GM12878 (cell line): ENCODE measurements around the gene TTLL10. TPM values are rescaled to one million over a fixed set of nuclear protein-coding genes. Genes with fewer than 3 reads are reported as not detected.

Source experiments
- ASH2L ChIP-seq: fragments of 300-600, 200-600 bp; sonication (generic); IDR thresholded peaks from 2 replicates; pipeline ENCODE4 v1.6.1; 2017; ENCODE audit warnings: low read depth, mild to moderate bottlenecking, borderline replicate concordance
- BRCA1 ChIP-seq: IDR thresholded peaks from 2 replicates; pipeline ENCODE4 v1.6.1; 2011; ENCODE audit warnings: low read depth, low read length, improper control_type of control experiment
- CBFB ChIP-seq: IDR thresholded peaks from 2 replicates; pipeline ENCODE4 v1.6.1; 2016; ENCODE audit warnings: antibody characterized with exemption, low read depth
- EP300 ChIP-seq, 2 experiments: fragments of 150-350 bp in 1 of 2; IDR thresholded peaks; 2 replicates each; pipeline ENCODE4 v1.6.1; 2011 to 2012; ENCODE audit warnings: low read depth in 2 of 2, low read length in 2 of 2, borderline replicate concordance in 1 of 2, improper control_type of control experiment in 1 of 2, inconsistent platforms in 1 of 2; ENCODE audit not compliant: control insufficient read depth in 1 of 2
- HCFC1 ChIP-seq: fragments of 150-350 bp; IDR thresholded peaks from 2 replicates; pipeline ENCODE4 v1.6.1; 2014; ENCODE audit warnings: low read length
- IRF4 ChIP-seq: IDR thresholded peaks from 2 replicates; pipeline ENCODE4 v1.6.1; 2011; ENCODE audit warnings: low read depth, low read length
- KAT2A ChIP-seq: conservative IDR thresholded peaks from 2 replicates; pipeline ENCODE4 v1.6.1; 2011; ENCODE audit warnings: low read depth, low read length; ENCODE audit not compliant: control insufficient read depth
- MEF2B ChIP-seq: fragments of 450-650 bp; IDR thresholded peaks from 2 replicates; pipeline ENCODE4 v1.6.1; 2018; ENCODE audit warnings: mild to moderate bottlenecking, moderate library complexity; ENCODE audit not compliant: partially characterized antibody, poor library complexity, severe bottlenecking
- POLR2A ChIP-seq: IDR thresholded peaks from 2 replicates; pipeline ENCODE4 v1.6.1; 2011; ENCODE audit warnings: low read depth, mild to moderate bottlenecking, low read length
- RAD21 ChIP-seq: IDR thresholded peaks from 2 replicates; pipeline ENCODE4 v1.6.1; 2011; ENCODE audit warnings: mild to moderate bottlenecking, low read depth, low read length, moderate library complexity; ENCODE audit not compliant: insufficient read depth
- RB1 ChIP-seq: fragments of 450-650 bp; formaldehyde crosslinking; IDR thresholded peaks from 2 replicates; pipeline ENCODE4 v1.6.1; 2017; ENCODE audit warnings: mild to moderate bottlenecking, borderline replicate concordance
- SREBF2 ChIP-seq: IDR thresholded peaks from 2 replicates; pipeline ENCODE4 v1.6.1; 2012; ENCODE audit warnings: mild to moderate bottlenecking, low read length
- SUPT20H ChIP-seq: IDR thresholded peaks from 2 replicates; pipeline ENCODE4 v1.6.1; 2011; ENCODE audit warnings: low read depth, mild to moderate bottlenecking, low read length, moderate library complexity, borderline replicate concordance; ENCODE audit not compliant: control insufficient read depth
- TCF7 ChIP-seq: IDR thresholded peaks from 2 replicates; pipeline ENCODE4 v1.6.1; 2014; ENCODE audit warnings: antibody characterized with exemption, borderline replicate concordance
- polyA plus RNA-seq, 11 experiments: library from polyadenylated mRNA; depleted of rRNA in 4 of 11; unstranded in 6 of 11; stranded (reverse) in 5 of 11; fragments of >200 nt; fragmentation: Nextera tagmentation in 4 of 11; fragmentation: Illumina TruSeq in 1 of 11; extraction: Ambion mirVana in 4 of 11; extraction: Trizol in 1 of 11; gene quantifications; 1 replicate in 1 of 11; 2 replicates in 10 of 11; pipeline versions ENCODE4 v1.2.1 to v1.2.3, GENCODE V29; 2011 to 2016; ENCODE audit warnings: inconsistent platforms in 2 of 11, missing spikeins in 2 of 11, low read depth in 1 of 11
- total RNA-seq, 4 experiments: library from RNA; depleted of rRNA in 3 of 4; stranded (reverse); fragments of >200 nt in 3 of 4; fragmentation: Illumina TruSeq in 1 of 4; extraction: Trizol in 1 of 4; gene quantifications; 2 replicates each; pipeline versions ENCODE4 v1.2.1 to v1.2.3, GENCODE V29; 2013 to 2021
- TF ChIP-seq, protein P1 (sequence below): IDR thresholded peaks from 2 replicates; pipeline ENCODE4 v1.6.1; 2012; ENCODE audit warnings: improper control_type of control experiment, low read depth, low read length; ENCODE audit not compliant: insufficient replicate concordance
- TF ChIP-seq, protein P2 (sequence below): IDR thresholded peaks from 2 replicates; pipeline ENCODE4 v1.6.1; 2011; ENCODE audit warnings: borderline replicate concordance, low read depth, mild to moderate bottlenecking, moderate library complexity, mixed read lengths, low read length; ENCODE audit not compliant: insufficient read depth; ENCODE audit errors: extremely low read length
- TF ChIP-seq, protein P3 (sequence below): IDR thresholded peaks from 2 replicates; pipeline ENCODE4 v1.6.1; 2011; ENCODE audit warnings: mild to moderate bottlenecking, low read depth, low read length, moderate library complexity; ENCODE audit not compliant: insufficient replicate concordance

TTLL10 gene
- total and polyA plus RNA-seq, 10 of the 15 experiments (the other 5 are each of a cell fraction or from before 2014, with no cell fraction given): not detected

DNA sequence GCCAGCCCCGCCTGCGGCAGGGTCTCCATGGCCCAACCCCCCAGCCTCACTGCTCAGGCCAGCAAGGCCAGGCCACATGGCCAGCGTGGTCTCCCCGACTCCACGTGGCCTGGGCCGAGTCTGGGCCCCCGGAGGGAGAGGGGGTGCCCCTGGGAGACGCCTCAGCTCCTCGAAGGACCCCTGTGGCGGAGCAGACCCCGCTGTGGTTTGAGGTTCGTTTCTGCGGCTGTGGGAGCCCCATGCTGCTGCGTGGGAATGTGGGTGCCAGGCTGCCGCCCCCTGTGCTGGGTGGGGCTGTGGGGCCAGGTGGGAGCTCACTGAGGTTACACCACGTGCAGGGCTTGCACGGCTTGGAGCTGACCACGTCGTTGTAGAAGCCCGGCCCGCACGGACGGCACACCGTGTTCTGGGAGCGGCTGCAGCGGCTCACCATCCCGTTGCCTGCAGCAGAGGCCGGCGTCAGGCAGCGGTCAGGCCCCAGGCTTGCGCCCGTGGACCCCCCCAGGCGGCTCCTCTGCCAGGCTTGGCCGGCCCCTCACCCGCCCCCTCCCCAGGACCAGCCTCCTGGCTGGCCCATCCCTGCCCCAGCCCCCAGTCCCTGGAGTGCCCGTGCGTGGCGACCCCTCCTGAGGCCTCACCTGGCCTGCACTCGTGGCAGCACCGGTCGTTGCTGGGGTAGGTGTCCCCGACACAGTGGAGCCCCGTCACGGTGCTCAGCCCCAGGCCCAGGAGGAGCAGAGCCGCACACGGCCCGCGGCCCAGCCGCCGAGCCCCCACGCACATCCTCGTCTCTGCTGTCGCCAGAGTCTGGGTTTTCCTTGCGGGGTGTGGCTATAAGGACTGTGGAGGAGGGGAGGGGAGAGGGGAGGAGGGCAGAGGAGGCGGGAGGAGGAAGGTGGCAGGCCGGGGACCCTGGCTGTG is 39.9 kb downstream of the TTLL10 start, which contains the start of gene TNFRSF4 (continued):
- TF ChIP-seq, protein P1, sequence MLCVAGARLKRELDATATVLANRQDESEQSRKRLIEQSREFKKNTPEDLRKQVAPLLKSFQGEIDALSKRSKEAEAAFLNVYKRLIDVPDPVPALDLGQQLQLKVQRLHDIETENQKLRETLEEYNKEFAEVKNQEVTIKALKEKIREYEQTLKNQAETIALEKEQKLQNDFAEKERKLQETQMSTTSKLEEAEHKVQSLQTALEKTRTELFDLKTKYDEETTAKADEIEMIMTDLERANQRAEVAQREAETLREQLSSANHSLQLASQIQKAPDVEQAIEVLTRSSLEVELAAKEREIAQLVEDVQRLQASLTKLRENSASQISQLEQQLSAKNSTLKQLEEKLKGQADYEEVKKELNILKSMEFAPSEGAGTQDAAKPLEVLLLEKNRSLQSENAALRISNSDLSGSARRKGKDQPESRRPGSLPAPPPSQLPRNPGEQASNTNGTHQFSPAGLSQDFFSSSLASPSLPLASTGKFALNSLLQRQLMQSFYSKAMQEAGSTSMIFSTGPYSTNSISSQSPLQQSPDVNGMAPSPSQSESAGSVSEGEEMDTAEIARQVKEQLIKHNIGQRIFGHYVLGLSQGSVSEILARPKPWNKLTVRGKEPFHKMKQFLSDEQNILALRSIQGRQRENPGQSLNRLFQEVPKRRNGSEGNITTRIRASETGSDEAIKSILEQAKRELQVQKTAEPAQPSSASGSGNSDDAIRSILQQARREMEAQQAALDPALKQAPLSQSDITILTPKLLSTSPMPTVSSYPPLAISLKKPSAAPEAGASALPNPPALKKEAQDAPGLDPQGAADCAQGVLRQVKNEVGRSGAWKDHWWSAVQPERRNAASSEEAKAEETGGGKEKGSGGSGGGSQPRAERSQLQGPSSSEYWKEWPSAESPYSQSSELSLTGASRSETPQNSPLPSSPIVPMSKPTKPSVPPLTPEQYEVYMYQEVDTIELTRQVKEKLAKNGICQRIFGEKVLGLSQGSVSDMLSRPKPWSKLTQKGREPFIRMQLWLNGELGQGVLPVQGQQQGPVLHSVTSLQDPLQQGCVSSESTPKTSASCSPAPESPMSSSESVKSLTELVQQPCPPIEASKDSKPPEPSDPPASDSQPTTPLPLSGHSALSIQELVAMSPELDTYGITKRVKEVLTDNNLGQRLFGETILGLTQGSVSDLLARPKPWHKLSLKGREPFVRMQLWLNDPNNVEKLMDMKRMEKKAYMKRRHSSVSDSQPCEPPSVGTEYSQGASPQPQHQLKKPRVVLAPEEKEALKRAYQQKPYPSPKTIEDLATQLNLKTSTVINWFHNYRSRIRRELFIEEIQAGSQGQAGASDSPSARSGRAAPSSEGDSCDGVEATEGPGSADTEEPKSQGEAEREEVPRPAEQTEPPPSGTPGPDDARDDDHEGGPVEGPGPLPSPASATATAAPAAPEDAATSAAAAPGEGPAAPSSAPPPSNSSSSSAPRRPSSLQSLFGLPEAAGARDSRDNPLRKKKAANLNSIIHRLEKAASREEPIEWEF: no peak
- TF ChIP-seq SREBF2: no peak
- TF ChIP-seq, protein P2, sequence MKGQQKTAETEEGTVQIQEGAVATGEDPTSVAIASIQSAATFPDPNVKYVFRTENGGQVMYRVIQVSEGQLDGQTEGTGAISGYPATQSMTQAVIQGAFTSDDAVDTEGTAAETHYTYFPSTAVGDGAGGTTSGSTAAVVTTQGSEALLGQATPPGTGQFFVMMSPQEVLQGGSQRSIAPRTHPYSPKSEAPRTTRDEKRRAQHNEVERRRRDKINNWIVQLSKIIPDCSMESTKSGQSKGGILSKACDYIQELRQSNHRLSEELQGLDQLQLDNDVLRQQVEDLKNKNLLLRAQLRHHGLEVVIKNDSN: peak; percentile 14
- no peak for TF ChIP-seq KAT2A
- TF ChIP-seq HCFC1: no peak
- TF ChIP-seq IRF4: no peak
- peak; percentile 13 for TF ChIP-seq MEF2B
- TF ChIP-seq ASH2L: no peak
- no peak for TF ChIP-seq SUPT20H
- TF ChIP-seq RAD21: no peak
- TF ChIP-seq EP300 (IDR thresholded peaks at IDR 0.05; ENCODE audit: borderline replicate concordance in 1 of 2, control insufficient read depth in 1 of 2, low read depth in 2 of 2, low read length in 2 of 2): no peak
- TF ChIP-seq, protein P3, sequence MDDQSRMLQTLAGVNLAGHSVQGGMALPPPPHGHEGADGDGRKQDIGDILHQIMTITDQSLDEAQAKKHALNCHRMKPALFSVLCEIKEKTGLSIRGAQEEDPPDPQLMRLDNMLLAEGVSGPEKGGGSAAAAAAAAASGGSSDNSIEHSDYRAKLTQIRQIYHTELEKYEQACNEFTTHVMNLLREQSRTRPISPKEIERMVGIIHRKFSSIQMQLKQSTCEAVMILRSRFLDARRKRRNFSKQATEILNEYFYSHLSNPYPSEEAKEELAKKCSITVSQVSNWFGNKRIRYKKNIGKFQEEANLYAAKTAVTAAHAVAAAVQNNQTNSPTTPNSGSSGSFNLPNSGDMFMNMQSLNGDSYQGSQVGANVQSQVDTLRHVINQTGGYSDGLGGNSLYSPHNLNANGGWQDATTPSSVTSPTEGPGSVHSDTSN: no peak
- no peak for TF ChIP-seq TCF7
- TF ChIP-seq CBFB: 0 out of 2 replicates have a peak, but pooled peaks have one; percentile 8
- 0 out of 2 replicates have a peak, but pooled peaks have one; percentile 34 for TF ChIP-seq POLR2A
- TF ChIP-seq BRCA1: no peak
- no peak for TF ChIP-seq RB1
